Measurements from ENCODE around the gene RFFL. TPM values are rescaled to one million over a fixed set of nuclear protein-coding genes. Genes with fewer than 3 reads are reported as not detected.
A peak's percentile ranks its signal among the peaks of the same experiment; 100 is the strongest.

The RFFL gene
- total RNA-seq, 2 donors from 2014 or later = 14.5 to 19.0 TPM

DNA sequence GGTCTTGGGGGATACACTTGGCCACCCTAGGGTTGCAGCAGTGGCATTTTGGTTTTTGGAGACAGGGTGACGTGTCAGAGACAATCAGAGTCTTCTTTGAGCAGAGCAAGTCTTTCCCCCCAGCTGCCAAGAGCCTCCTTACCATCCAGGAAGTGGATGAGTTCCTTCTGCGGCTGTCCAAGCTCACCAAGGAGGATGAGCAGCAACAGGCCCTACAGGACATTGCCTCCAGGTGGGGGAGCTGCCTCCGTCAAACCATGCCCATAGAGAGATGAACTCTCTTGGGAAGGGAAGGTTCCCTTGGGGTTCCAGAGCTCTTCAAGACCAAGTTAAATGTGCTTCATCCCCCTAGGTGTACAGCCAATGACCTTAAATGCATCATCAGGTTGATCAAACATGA is 71.9 kb downstream of the RFFL start:
- no peak for ATAC-seq
- intact Hi-C loops (cut with DNase I) = no loop called here
- no peak for DNase-seq

DNA sequence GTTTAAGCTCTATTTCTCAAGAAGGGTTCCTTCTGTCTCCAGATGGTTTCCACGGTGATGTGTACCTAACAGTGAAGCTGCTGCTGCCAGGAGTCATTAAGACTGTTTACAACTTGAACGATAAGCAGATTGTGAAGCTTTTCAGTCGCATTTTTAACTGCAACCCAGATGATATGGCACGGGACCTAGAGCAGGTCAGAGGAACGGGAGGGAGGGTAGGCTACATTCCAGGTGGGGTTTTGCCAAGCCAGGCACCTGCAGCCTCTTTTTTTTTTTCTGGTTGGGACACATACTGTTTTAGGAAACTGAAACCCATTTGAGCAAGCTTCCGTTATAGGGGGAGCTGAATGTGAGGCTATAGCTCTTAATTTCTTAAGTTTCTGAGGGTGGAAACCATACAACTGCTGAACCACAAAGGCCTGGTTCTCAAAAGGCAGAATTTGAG is 72.6 kb downstream of the RFFL start:
- intact Hi-C loops (cut with DNase I) = no loop called here
- DNase-seq (no peak), ATAC-seq (no peak)

DNA sequence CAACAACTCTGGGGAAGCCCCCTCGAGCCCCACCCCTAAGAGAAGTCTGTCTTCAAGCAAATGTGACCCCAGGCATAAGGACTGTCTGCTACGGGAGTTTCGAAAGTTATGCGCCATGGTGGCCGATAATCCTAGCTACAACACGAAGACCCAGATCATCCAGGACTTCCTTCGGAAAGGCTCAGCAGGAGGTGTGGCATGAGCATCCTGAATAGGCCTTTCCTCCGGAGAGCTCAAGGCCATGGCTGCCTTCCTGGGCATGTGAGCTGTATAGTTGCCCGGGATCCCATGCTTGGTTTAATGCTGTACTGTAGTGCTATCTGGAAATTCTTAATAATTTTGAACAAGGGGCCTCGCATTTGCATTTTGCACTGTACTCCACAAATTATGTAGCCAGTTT is 74.0 kb downstream of the RFFL start:
- ATAC-seq (no peak), DNase-seq (no peak)
- intact Hi-C loops (cut with DNase I) = no loop called here

DNA sequence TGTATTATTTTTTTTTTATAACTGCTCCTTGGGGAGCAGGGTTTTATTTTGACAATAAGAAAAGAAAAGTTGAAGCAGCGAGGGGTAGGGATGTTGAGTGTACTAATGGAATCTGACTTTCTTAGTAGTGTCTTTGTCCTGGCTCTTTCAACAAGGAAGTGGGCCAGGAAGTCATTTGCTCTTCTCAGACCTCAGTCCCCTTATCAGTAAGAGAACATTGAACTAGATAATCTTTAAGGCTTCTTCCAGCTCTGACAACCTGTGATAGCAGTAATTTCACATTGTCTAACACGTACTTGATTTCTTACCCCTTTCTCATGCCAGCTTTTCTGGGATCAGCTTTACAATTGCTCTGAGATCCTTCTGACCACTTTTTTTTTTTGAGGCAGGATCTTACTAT is 74.9 kb downstream of the RFFL start:
- intact Hi-C loops (cut with DNase I) = no loop called here
- ATAC-seq (no peak), DNase-seq (no peak)

DNA sequence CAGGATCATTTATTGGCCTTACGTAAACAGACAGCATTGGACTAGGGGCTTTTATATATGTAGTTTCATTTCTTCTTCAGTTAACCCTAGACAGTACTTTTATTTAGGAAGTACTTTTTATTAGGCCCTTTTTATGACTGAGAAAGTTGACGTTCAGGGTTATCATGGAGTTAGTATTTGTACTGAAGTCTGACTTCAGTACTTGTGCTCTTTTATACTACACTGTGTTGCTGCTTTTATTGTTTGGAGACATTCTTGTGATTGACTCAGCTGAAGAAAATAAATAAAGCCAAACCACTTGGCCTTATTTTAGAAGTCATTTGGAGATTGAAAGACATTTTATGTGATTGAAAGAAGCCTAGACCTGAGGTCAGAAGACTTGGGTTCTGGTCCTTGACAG is 76.3 kb downstream of the RFFL start:
- DNase-seq = no peak
- no peak for ATAC-seq
- intact Hi-C loops (cut with DNase I) = no loop called here

DNA sequence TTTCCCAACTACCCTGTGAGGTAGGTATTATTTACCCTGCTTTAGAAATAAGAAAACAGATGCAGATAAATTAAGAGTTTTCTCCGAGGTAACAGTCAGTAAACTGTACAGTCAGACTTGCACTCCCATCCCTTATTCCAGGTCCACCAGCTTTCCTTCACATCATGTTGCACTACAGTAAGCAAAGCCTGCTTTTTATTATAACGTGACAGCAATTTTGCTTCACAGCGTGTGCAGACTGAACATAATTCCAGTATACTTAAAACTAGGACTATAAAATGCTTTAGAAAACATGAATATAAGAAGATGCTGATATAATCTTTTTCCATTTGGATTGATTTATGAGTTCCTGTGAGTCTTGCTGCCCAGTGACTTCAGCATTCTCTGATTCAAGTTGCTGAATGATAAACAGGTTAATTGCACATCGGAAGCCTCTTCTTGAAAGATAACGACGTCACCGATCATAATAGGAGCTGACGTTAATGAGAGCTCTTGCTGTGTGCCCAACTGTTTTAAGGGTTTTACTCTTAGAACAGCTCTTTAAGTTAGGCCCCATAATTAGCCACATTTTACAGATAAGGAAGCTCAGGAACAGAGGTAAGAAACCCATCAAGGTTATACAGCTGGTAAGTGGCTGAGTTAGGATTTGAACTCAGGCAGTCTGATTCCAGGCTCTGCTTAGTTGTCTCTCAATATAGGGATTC is 81.8 kb downstream of the RFFL start:
- DNase-seq (no peak), ATAC-seq (no peak)
- intact Hi-C loops (cut with DNase I) = no loop called here

DNA sequence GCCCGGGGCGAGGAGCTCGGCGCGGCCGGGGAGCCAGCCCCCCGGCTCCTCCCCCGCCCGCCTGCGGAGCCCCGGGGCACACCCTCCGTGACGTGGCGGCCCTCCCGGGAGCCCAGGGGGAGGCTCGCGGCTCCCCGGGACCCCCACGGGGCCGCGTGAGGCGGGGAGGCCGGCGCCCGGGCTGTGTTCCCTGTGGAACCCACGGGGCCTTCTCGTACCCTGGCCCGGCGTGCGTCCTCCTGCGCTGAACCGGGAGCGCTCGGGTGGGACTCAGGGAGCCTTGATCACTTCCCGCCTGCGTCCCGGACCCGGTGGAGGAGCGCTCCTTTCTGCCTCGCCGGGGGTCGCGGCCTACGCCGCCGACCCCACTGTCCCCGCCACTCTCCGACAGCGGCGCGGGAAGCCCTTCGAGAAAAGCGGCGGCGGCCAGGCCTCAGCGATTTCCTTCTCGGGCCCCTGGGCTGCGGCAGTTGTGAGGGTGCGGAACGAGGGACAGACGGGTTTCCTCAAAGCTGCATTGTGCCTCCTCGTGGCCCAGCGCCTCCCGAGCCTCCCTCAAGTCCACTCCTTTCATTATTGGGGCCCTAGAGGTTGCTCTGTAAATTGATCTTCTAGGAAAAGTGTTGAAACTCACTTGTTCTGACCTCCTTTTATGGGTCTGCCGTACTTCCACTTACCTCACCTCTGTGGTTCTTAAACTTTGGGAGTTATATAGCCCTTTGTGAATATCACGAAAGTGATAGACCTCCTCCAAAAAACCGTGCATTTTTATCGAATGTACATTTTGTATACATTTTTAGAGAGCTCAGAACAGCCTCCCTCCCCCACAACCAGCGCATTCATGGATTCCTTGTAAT is 82.6 kb downstream of the RFFL start:
- DNase-seq (peak; percentile 83), ATAC-seq (peak; percentile 96 to 97)
- intact Hi-C loops (cut with DNase I) = no loop called here

DNA sequence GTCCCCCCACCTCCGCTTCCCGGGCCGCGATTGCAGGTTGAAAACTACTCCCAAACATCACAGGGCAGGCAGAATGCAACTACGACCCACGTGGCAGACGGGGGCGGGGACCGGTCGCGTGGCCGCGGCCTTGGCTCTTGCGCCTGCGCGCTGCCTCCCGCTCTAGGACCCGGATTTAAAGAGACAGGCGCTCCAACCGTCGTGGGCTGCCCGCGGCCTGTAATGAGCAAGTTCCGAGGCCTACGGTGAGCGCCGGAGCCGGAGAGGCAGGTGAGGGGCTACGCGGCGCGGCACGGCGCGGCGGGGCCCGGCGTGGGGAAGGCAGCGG is 83.2 kb downstream of the RFFL start, which contains the start of gene LIG3:
Gene LIG3, plus strand, starts transcription at position 160 of the 328 bp plus-strand sequence. CDS start 2,494 bp downstream, outside the sequence.
- DNase-seq (peak; percentile 95), ATAC-seq (peak; percentile 93 to 96)
- intact Hi-C loops (cut with DNase I) = no loop called here

DNA sequence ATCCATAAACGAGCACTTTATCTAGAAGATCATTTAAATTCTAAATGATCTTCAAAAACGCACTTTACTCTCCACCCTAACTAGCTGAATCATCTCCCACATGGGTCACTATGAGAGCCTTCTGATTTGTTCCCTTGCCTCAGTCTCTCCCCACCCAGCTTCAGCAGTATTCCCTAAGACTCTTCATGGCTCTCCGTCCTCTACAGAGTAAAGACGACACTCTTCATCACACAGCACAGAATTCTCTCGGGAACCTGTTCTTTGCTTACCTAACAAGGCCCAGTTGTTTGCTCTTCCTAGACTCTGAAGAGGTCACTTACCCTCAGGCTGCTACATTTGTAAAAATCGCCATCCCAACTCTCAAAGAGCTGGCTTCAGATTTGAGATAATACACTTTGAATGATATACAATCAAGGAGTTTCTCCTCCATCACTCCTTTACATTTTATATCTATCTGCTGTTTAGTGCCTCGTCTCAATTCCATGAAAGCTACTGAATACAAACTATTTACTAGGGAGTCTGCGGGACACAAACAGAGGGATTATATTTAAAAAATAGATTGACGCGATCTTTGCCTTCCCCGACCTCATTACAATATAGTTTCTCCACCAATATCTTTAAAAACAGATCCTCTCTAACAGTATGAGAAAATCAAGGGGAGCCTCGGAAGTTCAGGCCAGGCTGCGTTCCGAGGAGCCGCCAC is 83.7 kb downstream of the RFFL start:
- intact Hi-C loops (cut with DNase I) = no loop called here
- ATAC-seq (peak in 1 of 2 donors; percentile 16), DNase-seq (no peak)

DNA sequence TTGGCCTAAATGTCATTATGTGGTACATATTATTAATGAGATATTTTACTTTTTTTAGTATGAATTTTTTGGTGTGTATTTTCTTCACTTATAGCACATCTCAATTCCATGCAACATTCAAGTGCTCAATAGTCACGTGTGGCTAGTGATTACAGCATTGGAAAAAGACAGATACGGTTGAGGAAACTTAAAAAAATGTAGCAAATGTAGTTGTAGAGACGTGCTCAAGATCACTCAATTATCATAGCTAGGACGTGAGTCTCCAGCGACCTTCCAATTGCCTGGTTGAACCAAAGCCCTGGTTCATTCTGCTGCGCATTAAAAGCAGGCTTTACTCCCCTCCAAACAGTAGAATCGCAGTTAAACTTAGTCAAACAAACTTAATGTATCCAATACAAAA is 84.4 kb downstream of the RFFL start:
- intact Hi-C loops (cut with DNase I) = no loop called here
- DNase-seq = no peak
- no peak for ATAC-seq

DNA sequence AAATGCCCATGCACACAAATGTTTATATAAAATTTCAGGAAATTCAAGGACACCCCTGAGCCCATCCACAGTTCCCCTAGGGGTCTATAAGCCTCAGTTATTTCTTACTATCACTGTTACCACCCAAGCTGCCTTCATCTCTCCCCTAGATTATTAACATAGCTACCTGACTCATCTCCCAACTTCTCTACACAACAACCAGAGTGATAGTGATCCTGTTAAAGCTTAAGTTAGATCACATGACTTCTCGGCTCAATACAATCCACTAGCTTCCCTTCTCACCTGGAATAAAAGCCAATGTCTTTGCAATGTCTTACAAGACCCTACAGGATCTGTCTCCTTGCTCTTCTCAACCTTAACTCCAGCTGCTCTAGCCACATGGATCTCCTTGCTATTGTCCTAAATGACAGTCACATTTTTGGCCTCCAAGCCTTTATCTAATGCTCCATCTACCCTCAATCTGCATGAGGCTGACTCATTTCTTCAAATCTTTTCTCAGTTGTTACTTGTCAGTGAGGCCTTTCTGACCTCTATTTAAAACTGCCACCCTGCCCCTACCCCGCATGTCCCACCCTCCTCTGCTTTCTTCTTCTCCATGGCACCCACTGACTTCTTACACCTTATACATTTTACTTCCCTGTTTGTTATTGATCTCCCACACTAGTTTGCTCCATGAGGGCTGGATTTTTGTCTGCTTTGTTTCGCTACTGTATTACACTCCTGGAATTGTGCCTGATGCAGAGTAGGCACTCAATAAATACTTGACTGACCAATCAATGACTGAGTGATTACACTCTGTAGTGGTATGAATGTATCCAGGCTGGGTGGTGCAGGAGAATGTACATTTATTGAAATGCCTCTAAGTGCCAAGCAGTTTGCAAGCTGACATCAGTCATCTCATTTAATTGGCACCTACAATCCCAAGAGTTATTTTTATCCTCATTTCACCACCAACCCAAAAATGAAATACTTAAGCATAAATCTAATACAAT is 88.4 kb downstream of the RFFL start:
- intact Hi-C loops (cut with DNase I) = no loop called here

DNA sequence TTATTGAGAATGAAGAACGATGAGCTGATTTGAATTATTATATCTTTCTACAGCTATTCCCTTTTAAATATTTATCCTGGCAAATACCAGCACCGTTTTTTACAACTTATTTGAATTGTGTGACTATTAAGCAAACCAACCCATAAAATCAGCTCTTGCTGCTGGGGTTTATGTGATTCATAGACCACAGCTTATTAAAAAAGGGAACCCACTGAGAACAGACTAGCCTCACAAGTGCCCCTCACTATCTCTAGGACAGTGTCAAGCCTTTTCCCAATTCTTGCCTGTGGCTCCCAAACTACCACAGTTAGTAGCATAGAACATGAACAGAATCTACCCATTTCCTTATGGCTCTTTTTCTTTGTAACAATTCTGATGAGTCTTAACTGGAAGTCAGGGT is 89.3 kb downstream of the RFFL start:
- no peak for DNase-seq
- no peak for ATAC-seq
- intact Hi-C loops (cut with DNase I) = no loop called here

More for the DNA sequence above, 88.4 kb downstream of the RFFL start:
- ATAC-seq (no peak), DNase-seq (no peak)

DNA sequence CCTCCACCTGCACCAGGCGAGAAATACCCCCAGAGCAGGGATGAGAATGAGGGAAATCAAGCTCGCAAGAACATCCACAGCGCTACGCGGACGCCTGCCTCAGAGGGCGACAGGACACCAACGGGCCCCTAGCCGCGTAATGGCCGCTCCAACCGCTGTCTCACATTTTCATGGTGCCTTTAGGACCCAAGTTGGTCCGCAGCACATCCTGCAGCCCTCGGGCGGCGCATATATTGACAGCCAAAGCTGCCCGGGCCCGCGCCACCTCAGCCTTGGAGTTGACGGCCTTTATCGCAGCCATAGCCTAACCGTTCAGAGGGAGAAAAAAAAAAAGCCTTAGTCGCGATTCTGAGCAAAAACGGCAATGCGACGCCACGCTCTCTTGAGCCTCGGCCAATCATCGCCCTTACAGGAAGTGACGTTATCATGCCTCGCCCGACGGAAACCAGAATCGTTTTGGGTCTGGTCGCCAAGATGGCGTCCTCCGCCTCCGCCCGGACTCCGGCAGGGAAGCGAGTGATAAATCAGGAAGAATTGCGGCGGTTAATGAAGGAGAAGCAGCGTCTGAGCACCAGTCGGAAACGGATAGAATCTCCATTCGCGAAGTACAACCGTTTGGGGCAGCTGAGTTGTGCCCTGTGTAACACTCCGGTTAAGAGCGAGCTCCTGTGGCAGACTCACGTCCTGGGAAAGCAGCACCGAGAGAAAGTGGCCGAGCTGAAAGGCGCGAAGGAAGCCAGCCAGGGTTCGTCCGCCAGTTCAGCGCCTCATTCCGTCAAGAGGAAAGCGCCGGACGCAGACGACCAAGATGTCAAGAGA is 102.2 kb downstream of the RFFL start, which contains the start of the genes CCT6B and ZNF830:
Gene CCT6B, minus strand, starts transcription at position 368 of the 819 bp plus-strand sequence. Its CDS starts 67 bp downstream, at position 301.
Gene ZNF830, plus strand, starts transcription at position 448 of the 819 bp plus-strand sequence. Its CDS starts 27 bp downstream, at position 475.
- intact Hi-C loops (cut with DNase I) = no loop called here
- ATAC-seq = peak; percentile 98 to 99
- DNase-seq = peak; percentile 94

DNA sequence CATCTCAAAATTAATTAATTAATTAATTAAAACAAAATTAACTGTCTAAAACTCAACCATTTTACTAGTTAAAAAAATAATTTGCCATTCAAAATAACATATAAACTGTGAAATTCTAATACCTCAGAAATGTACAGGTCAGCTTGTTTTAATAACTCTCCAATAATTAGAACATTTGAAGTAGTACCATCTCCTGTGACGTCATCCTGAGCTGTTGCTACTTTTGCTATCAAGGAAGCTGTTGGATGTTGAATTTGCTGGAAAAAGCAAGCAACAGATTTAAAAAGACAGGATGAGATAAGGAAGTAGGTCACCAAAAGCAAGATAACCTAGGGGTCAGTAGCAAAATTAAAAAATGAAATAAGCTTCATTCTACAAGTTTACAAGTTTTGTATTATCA is 105.1 kb downstream of the RFFL start:
- ATAC-seq (no peak), DNase-seq (no peak)
- intact Hi-C loops (cut with DNase I) = no loop called here
